Measurements from ENCODE around the gene KCNK3. TPM values are rescaled to one million over a fixed set of nuclear protein-coding genes. Genes with fewer than 3 reads are reported as not detected.
"Not testable (repeated sequence)": the region's sequence is repeated elsewhere in the genome, so short reads cannot be mapped to it uniquely, and the experiment has no call there.

The KCNK3 gene
- total RNA-seq, 1 experiment from 2014 or later: not detected

GRCh38 chr2:26652361-26653041 lies 40.0 kb upstream of the KCNK3 start:
- BruUV-seq (replicated peaks): no TSS peak
- H3K4me1 Mint-ChIP-seq (ENCODE audit: insufficient read depth, unreplicated experiment): no peaks in the 10 kb centered on the region
- ChIA-PET POLR2A (interaction anchor here (0.7 kb wide), 1 partner anchor 102 kb away, joined by 3 read pairs; no protein-coding TSS in a partner anchor), CTCF (no interaction called here)
- no peak for TF ChIP-seq CTCF (IDR thresholded peaks at IDR 0.05; ENCODE audit: unreplicated experiment)
- intact Hi-C loops (cut with micrococcal nuclease): no loop called here
- H3K9me3 Mint-ChIP-seq (ENCODE audit: unreplicated experiment): no peaks in the 10 kb centered on the region
- H3K4me3 Mint-ChIP-seq (ENCODE audit: unreplicated experiment): no peak overlapping the region
- no peaks in the 10 kb centered on the region for H3K36me3 Mint-ChIP-seq (ENCODE audit: insufficient read depth, unreplicated experiment)
- peaks cover 73% of the 10 kb centered on the region for H3K27me3 Mint-ChIP-seq (ENCODE audit: insufficient read depth, unreplicated experiment)
- no peak for DNase-seq (ENCODE audit: unreplicated experiment)
- H3K27ac Mint-ChIP-seq (ENCODE audit: low read depth, unreplicated experiment): no peak overlapping the region

GRCh38 chr2:26653207-26654060 lies 39.1 kb upstream of the KCNK3 start:
- intact Hi-C loops (cut with micrococcal nuclease): no loop called here
- CTCF ChIA-PET: interaction anchor here (0.7 kb wide), 1 partner anchor 49 kb away, joined by 3 read pairs; no protein-coding TSS in a partner anchor
- no peak overlapping the region for H3K4me3 Mint-ChIP-seq (ENCODE audit: unreplicated experiment)
- no peak for DNase-seq (ENCODE audit: unreplicated experiment)
- peaks cover 75% of the 10 kb centered on the region for H3K27me3 Mint-ChIP-seq (ENCODE audit: insufficient read depth, unreplicated experiment)
- no peaks in the 10 kb centered on the region for H3K36me3 Mint-ChIP-seq (ENCODE audit: insufficient read depth, unreplicated experiment)
- no peaks in the 10 kb centered on the region for H3K4me1 Mint-ChIP-seq (ENCODE audit: insufficient read depth, unreplicated experiment)
- no peak overlapping the region for H3K27ac Mint-ChIP-seq (ENCODE audit: low read depth, unreplicated experiment)
- TF ChIP-seq CTCF (IDR thresholded peaks at IDR 0.05; ENCODE audit: unreplicated experiment): no peak
- H3K9me3 Mint-ChIP-seq (ENCODE audit: unreplicated experiment): no peaks in the 10 kb centered on the region
- no TSS peak for BruUV-seq (replicated peaks)
- POLR2A ChIA-PET: no interaction called here

GRCh38 chr2:26654061-26654340 lies 38.5 kb upstream of the KCNK3 start:
- Mint-ChIP-seq H3K4me1 (ENCODE audit: insufficient read depth, unreplicated experiment) (no peaks in the 10 kb centered on the region), H3K9me3 (ENCODE audit: unreplicated experiment) (peaks cover 4% of the 10 kb centered on the region), H3K4me3 (ENCODE audit: unreplicated experiment) (no peak overlapping the region), H3K27me3 (ENCODE audit: insufficient read depth, unreplicated experiment) (peaks cover 81% of the 10 kb centered on the region), H3K27ac (ENCODE audit: low read depth, unreplicated experiment) (no peak overlapping the region), H3K36me3 (ENCODE audit: insufficient read depth, unreplicated experiment) (no peaks in the 10 kb centered on the region)
- intact Hi-C loops (cut with micrococcal nuclease): no loop called here
- POLR2A ChIA-PET: no interaction called here
- no TSS peak for BruUV-seq (replicated peaks)
- CTCF ChIA-PET: no interaction called here
- DNase-seq (ENCODE audit: unreplicated experiment): no peak
- TF ChIP-seq CTCF (IDR thresholded peaks at IDR 0.05; ENCODE audit: unreplicated experiment): no peak

GRCh38 chr2:26655120-26655519 lies 37.4 kb upstream of the KCNK3 start:
- H3K27ac Mint-ChIP-seq (ENCODE audit: low read depth, unreplicated experiment); CTCF ChIA-PET; H3K4me3 Mint-ChIP-seq (ENCODE audit: unreplicated experiment); intact Hi-C loops (cut with micrococcal nuclease); POLR2A ChIA-PET; H3K36me3 Mint-ChIP-seq (ENCODE audit: insufficient read depth, unreplicated experiment); BruUV-seq (replicated peaks); DNase-seq (ENCODE audit: unreplicated experiment); H3K4me1 Mint-ChIP-seq (ENCODE audit: insufficient read depth, unreplicated experiment): not testable (repeated sequence)
- Mint-ChIP-seq H3K27me3 (ENCODE audit: insufficient read depth, unreplicated experiment) (peaks cover 84% of the 10 kb centered on the region), H3K9me3 (ENCODE audit: unreplicated experiment) (peaks cover 15% of the 10 kb centered on the region)

All from MCF 10A (cell line).